Activated CD4-positive, alpha-beta T cell treated with anti-CD3 and anti-CD28 coated beads, Interleukin-2, amount 10 ng/mL, durations not matched to agents 24 days and 14 days (primary cell): ENCODE measurements around the gene LNPK. TPM values are rescaled to one million over a fixed set of nuclear protein-coding genes. Genes with fewer than 3 reads are reported as not detected.
"Not testable (repeated sequence)": the region's sequence is repeated elsewhere in the genome, so short reads cannot be mapped to it uniquely, and the experiment has no call there.

Source experiments
- DNase-seq: peaks from one replicate; pipeline ENCODE4 v3.0.0; 2022
- H3K27ac Mint-ChIP-seq: one replicate; pipeline ENCODE4 v1.8.0; 2022; ENCODE audit warnings: mild to moderate bottlenecking, mixed read lengths
- H3K27me3 Mint-ChIP-seq: one replicate; pipeline ENCODE4 v1.8.0; 2022; ENCODE audit warnings: mixed read lengths
- H3K36me3 Mint-ChIP-seq: one replicate; pipeline ENCODE4 v1.8.0; 2022; ENCODE audit warnings: low read depth, mild to moderate bottlenecking, mixed read lengths
- H3K4me1 Mint-ChIP-seq: one replicate; pipeline ENCODE4 v1.8.0; 2021; ENCODE audit warnings: mixed read lengths
- H3K4me3 Mint-ChIP-seq: one replicate; pipeline ENCODE4 v1.8.0; 2022; ENCODE audit warnings: mild to moderate bottlenecking, moderate library complexity, mixed read lengths
- H3K9me3 Mint-ChIP-seq: one replicate; pipeline ENCODE4 v1.8.0; 2021; ENCODE audit warnings: mixed read lengths
- intact Hi-C: fragments of 100-400 bp; cut with micrococcal nuclease; formaldehyde crosslinking; loops from one replicate; pipeline ENCODE4 v1.15.1; 2023
- total RNA-seq: library from RNA; stranded (reverse); gene quantifications from 2 replicates; pipeline ENCODE4 v1.2.3, GENCODE V29; 2022

LNPK gene
- total RNA-seq, 1 donor from 2014 or later = 47.8 TPM

DNA sequence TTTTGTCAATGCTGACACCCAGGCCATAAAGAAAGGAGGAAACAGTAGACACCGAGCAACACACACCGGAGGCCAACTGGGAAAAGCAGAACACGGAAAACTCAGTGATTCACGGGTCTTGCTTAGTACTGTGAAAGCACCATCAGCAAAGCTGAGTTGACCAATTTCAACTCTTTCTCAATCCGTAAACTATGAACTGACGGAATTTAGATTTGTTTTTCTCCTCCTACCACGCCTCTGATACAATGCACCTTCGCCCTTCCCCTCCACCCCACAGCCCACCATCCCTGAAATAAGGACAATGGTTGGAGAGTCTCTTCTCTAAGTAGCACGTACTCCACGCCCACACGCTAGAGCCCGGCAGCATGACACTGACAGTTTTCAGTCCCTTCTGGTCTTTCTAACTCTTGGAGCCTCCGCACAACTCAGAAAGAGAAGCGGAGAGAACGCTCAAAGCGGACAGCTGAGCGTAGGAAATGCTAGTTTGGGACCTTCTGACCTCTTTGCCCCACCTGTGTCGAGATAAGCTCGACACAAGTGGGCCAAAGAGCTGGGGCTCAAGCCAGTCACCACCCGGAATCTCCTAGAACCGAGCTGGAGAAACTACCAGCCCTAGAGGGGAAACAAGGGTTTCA, 669 bp downstream of the LNPK start:
- Mint-ChIP-seq H3K4me3 (peak overlapping the region; percentile 100), H3K4me1 (peaks cover 20% of the 10 kb centered on the region), H3K9me3 (no peaks in the 10 kb centered on the region), H3K27ac (peak overlapping the region; percentile 98), H3K27me3 (peaks cover 4% of the 10 kb centered on the region), H3K36me3 (peaks cover 1% of the 10 kb centered on the region)
- intact Hi-C loops = loop anchor here (5.0 to 10.0 kb wide), 6 partner anchors 271 to 1757 kb away; partner anchors contain the start of genes HNRNPA3 and OLA1
- peak; percentile 83 for DNase-seq

GRCh38 chr2:175999283-175999819, 2.7 kb downstream of the LNPK start:
- H3K27ac Mint-ChIP-seq = no peak overlapping the region
- H3K36me3 Mint-ChIP-seq = peaks cover 1% of the 10 kb centered on the region
- intact Hi-C loops = no loop called here
- H3K4me1 Mint-ChIP-seq = peaks cover 20% of the 10 kb centered on the region
- no peak for DNase-seq
- no peak overlapping the region for H3K4me3 Mint-ChIP-seq
- no peaks in the 10 kb centered on the region for H3K27me3 Mint-ChIP-seq
- H3K9me3 Mint-ChIP-seq = no peaks in the 10 kb centered on the region

DNA sequence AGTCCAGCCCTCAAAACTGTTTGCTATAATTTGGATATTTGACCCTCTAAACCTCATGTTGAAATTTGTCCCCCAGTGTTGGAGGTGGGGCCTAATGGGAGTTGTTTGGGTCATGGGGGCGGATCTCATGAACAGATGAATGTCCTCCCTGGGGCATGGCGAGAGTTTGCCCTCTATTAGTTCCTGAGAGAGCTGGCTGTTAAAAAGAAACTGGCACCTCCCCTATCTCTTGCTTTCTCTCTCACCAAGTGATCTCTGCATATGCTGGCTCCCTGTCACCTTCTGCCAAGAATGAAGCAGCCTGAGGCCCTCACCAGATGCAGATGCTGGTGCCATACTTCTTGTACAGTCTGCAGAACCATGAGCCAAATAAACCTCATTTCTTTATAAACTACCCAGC, 12.0 kb downstream of the LNPK start:
- no peak overlapping the region for H3K4me3 Mint-ChIP-seq
- no peak for DNase-seq
- no peaks in the 10 kb centered on the region for H3K4me1 Mint-ChIP-seq
- H3K27ac Mint-ChIP-seq = no peak overlapping the region
- intact Hi-C loops = no loop called here
- H3K27me3 Mint-ChIP-seq = no peaks in the 10 kb centered on the region
- H3K36me3 Mint-ChIP-seq = peaks cover 25% of the 10 kb centered on the region
- no peaks in the 10 kb centered on the region for H3K9me3 Mint-ChIP-seq

DNA sequence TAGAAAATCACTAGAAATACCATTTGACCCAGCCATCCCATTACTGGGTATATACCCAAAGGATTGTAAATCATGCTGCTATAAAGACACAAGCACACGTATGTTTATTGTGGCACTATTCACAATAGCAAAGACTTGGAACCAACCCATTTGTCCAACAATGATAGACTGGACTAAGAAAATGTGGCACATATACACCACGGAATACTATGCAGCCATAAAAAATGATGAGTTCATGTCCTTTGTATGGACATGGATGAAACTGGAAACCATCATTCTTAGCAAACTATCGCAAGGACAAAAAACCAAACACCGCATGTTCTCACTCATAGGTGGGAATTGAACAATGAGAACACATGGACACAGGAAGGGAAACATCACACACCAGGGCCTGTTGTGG, 14.9 kb downstream of the LNPK start:
- H3K27me3 Mint-ChIP-seq, intact Hi-C loops, DNase-seq, H3K4me1 Mint-ChIP-seq, H3K4me3 Mint-ChIP-seq, H3K9me3 Mint-ChIP-seq, H3K27ac Mint-ChIP-seq: not testable (repeated sequence)
- H3K36me3 Mint-ChIP-seq = peaks cover 30% of the 10 kb centered on the region

DNA sequence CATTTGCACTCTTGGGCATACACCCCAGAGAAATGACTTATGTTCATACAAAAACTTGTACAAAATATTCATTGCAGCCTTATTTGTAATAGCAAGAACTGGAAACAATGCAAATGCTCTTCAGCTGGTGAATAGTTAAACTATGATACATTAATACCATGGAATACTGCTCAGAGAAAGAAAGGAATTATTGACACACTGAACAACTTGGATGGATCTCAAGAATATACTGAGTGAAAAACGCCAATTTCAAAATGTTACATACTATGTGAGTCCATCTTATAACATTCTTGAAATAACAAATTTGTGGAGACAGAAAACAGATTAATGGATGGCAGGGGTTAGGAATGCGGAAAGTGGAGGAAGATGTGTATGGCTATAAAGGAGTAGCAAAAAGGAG, 17.2 kb downstream of the LNPK start:
- intact Hi-C loops = no loop called here
- H3K27me3 Mint-ChIP-seq = no peaks in the 10 kb centered on the region

GRCh38 chr2:175981551-175981950, 20.5 kb downstream of the LNPK start:
- intact Hi-C loops = no loop called here

More for the DNA sequence above, 17.2 kb downstream of the LNPK start:
- Mint-ChIP-seq H3K36me3 (peaks cover 28% of the 10 kb centered on the region), H3K27ac (no peak overlapping the region), H3K4me3 (no peak overlapping the region), H3K9me3 (no peaks in the 10 kb centered on the region), H3K4me1 (no peaks in the 10 kb centered on the region)
- DNase-seq = no peak

DNA sequence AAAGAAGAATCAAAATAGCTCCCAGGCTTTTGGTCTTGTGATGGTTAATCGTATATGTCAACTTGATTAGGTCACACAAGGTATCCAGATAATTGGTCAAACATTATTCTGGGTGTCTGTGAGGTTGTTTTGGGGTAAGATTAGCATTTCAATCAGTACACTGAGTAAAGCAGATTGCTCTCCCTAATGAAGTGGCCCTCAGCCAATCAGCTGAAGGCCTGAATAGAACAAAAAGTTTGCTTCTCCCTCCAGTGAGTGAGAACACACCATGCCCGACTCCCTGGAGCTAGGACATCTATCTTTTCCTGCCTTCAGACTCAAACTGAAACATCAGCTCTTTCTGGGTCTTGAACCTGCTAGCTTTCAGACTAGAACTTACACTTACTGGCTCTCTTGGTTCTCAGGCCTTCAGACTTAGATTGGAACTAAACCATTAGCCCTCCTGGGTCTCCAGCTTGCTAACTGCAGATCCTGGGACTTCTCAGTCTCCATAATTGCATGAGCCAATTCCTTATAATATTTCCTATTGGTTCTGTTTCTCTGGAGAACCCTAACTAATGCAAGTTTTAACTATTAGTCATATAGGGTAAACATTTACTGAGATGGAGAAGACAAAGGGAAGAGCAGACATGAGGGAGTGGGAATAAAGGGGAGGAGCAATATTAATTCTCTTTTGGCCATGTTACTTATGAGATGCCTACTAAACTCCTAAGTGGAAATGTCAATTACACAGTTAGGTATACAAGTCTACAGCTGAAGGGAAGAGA, 25.5 kb downstream of the LNPK start:
- no peaks in the 10 kb centered on the region for H3K4me1 Mint-ChIP-seq
- no peak for DNase-seq
- no peak overlapping the region for H3K4me3 Mint-ChIP-seq
- intact Hi-C loops = no loop called here
- H3K27ac Mint-ChIP-seq = no peak overlapping the region
- peaks cover 38% of the 10 kb centered on the region for H3K36me3 Mint-ChIP-seq
- no peaks in the 10 kb centered on the region for H3K27me3 Mint-ChIP-seq
- no peaks in the 10 kb centered on the region for H3K9me3 Mint-ChIP-seq

More at GRCh38 chr2:175981551-175981950, 20.5 kb downstream of the LNPK start:
- H3K36me3 Mint-ChIP-seq = peaks cover 28% of the 10 kb centered on the region
- no peak overlapping the region for H3K27ac Mint-ChIP-seq
- H3K4me1 Mint-ChIP-seq = no peaks in the 10 kb centered on the region
- H3K9me3 Mint-ChIP-seq = no peaks in the 10 kb centered on the region
- no peak overlapping the region for H3K4me3 Mint-ChIP-seq
- H3K27me3 Mint-ChIP-seq = no peaks in the 10 kb centered on the region
- no peak for DNase-seq

GRCh38 chr2:175973373-175973772, 28.7 kb downstream of the LNPK start:
- intact Hi-C loops = no loop called here
- no peaks in the 10 kb centered on the region for H3K27me3 Mint-ChIP-seq

GRCh38 chr2:175966839-175967238, 35.2 kb downstream of the LNPK start:
- H3K36me3 Mint-ChIP-seq = peaks cover 25% of the 10 kb centered on the region
- no peak for DNase-seq
- H3K27me3 Mint-ChIP-seq = no peaks in the 10 kb centered on the region
- H3K27ac Mint-ChIP-seq = no peak overlapping the region
- H3K9me3 Mint-ChIP-seq = peaks cover 6% of the 10 kb centered on the region
- intact Hi-C loops = no loop called here
- peaks cover 1% of the 10 kb centered on the region for H3K4me1 Mint-ChIP-seq
- H3K4me3 Mint-ChIP-seq = no peak overlapping the region

More at GRCh38 chr2:175973373-175973772, 28.7 kb downstream of the LNPK start:
- DNase-seq = no peak
- no peaks in the 10 kb centered on the region for H3K9me3 Mint-ChIP-seq
- peaks cover 36% of the 10 kb centered on the region for H3K36me3 Mint-ChIP-seq
- no peak overlapping the region for H3K4me3 Mint-ChIP-seq
- peaks cover 1% of the 10 kb centered on the region for H3K4me1 Mint-ChIP-seq
- H3K27ac Mint-ChIP-seq = no peak overlapping the region

DNA sequence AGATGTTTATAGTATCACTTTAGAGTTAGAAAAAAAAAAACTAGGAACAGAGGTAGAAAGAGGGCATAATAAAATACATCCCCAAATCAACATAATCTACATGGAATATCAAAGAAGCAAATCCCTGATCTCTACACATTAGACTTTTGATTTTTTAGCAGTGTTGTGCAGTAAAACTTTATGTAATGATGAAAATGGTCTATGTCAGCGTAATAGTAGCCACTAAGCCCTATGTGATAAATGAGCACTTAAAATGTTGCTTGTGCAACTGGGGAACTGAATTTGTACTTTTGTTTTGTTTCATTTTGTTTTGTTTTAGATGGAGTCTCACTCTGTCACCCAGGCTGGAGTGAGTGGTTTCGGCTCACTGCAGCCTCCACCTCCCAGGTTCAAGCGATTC, 36.3 kb downstream of the LNPK start:
- Mint-ChIP-seq H3K27me3 (no peaks in the 10 kb centered on the region), H3K36me3 (peaks cover 34% of the 10 kb centered on the region), H3K27ac (no peak overlapping the region), H3K9me3 (peaks cover 8% of the 10 kb centered on the region), H3K4me1 (peaks cover 1% of the 10 kb centered on the region), H3K4me3 (no peak overlapping the region)
- intact Hi-C loops = no loop called here
- no peak for DNase-seq

- no peak overlapping the region for H3K4me3 Mint-ChIP-seq
- DNase-seq = no peak
- no peak overlapping the region for H3K27ac Mint-ChIP-seq
- peaks cover 39% of the 10 kb centered on the region for H3K36me3 Mint-ChIP-seq
- intact Hi-C loops = no loop called here
- H3K4me1 Mint-ChIP-seq = no peaks in the 10 kb centered on the region
- H3K27me3 Mint-ChIP-seq = no peaks in the 10 kb centered on the region
- H3K9me3 Mint-ChIP-seq = peaks cover 8% of the 10 kb centered on the region
These were observed 37.9 kb downstream of the LNPK start for GRCh38 chr2:175964195-175964594.

- H3K4me1 Mint-ChIP-seq, intact Hi-C loops, H3K9me3 Mint-ChIP-seq, H3K27me3 Mint-ChIP-seq, H3K4me3 Mint-ChIP-seq, DNase-seq, H3K27ac Mint-ChIP-seq: not testable (repeated sequence)
- H3K36me3 Mint-ChIP-seq = peaks cover 47% of the 10 kb centered on the region
These were observed 38.9 kb downstream of the LNPK start for GRCh38 chr2:175963171-175963570.

DNA sequence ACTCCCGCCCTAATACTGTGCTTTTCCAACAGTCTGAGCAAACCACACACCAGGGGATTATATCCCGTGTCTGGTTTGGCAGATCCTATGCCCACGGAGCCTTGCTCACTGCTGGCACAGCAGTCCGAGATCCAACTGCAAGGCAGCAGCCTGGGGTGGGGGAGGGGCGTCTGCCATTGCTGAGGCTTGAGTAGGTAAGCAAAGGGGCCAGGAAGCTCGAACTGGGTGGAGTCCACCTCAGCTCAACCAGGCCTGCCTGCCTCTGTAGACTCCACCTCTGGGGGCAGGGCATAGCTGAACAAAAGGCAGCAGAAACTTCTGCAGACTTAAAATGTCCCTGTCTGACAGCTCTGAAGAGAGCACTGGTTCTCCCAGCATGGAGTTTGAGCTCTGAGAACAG, 44.2 kb downstream of the LNPK start:
- intact Hi-C loops = no loop called here
- no peak for DNase-seq
- Mint-ChIP-seq H3K4me3 (no peak overlapping the region), H3K36me3 (peaks cover 48% of the 10 kb centered on the region), H3K27ac (no peak overlapping the region), H3K9me3 (peaks cover 6% of the 10 kb centered on the region), H3K4me1 (no peaks in the 10 kb centered on the region), H3K27me3 (no peaks in the 10 kb centered on the region)

- no peaks in the 10 kb centered on the region for H3K27me3 Mint-ChIP-seq
- DNase-seq = no peak
- no peak overlapping the region for H3K27ac Mint-ChIP-seq
- H3K36me3 Mint-ChIP-seq = peaks cover 34% of the 10 kb centered on the region
- no peaks in the 10 kb centered on the region for H3K4me1 Mint-ChIP-seq
- H3K9me3 Mint-ChIP-seq = no peaks in the 10 kb centered on the region
- H3K4me3 Mint-ChIP-seq = no peak overlapping the region
- intact Hi-C loops = no loop called here
These were observed 46.9 kb downstream of the LNPK start for GRCh38 chr2:175955136-175955535.
